ENCODE results near the gene PRKG2.

PRKG2 gene

GRCh38 chr4:81085979-81086378, 129.0 kb downstream of the PRKG2 start:
- no peak for DNase-seq

GRCh38 chr4:81085291-81085690, 129.7 kb downstream of the PRKG2 start:
- DNase-seq: no peak

GRCh38 chr4:81084634-81085033, 130.4 kb downstream of the PRKG2 start:
- DNase-seq: no peak

GRCh38 chr4:81084029-81084428, 131.0 kb downstream of the PRKG2 start:
- DNase-seq: no peak

GRCh38 chr4:81081156-81081555, 133.9 kb downstream of the PRKG2 start:
- DNase-seq: no peak

- no peak for DNase-seq
Measured at GRCh38 chr4:81071013-81071412, 144.0 kb downstream of the PRKG2 start.

- DNase-seq: peak; percentile 4
Measured at GRCh38 chr4:81069706-81070331, 145.2 kb downstream of the PRKG2 start.

- DNase-seq: no peak
Measured at GRCh38 chr4:81065446-81065845, 149.6 kb downstream of the PRKG2 start.

GRCh38 chr4:81062001-81062400, 153.0 kb downstream of the PRKG2 start:
- no peak for DNase-seq

- no peak for DNase-seq
Measured at GRCh38 chr4:81061344-81061730, 153.7 kb downstream of the PRKG2 start.

- DNase-seq: no peak
Measured at GRCh38 chr4:81060587-81061343, 154.3 kb downstream of the PRKG2 start.

- DNase-seq: no peak
Measured at GRCh38 chr4:81058621-81059020, 156.4 kb downstream of the PRKG2 start.

- DNase-seq: no peak
Measured at GRCh38 chr4:81052119-81053068, 162.6 kb downstream of the PRKG2 start.

GRCh38 chr4:81049907-81050306, 165.1 kb downstream of the PRKG2 start:
- no peak for DNase-seq

GRCh38 chr4:81049330-81049729, 165.7 kb downstream of the PRKG2 start:
- DNase-seq: no peak

GRCh38 chr4:81042578-81043365, 172.2 kb downstream of the PRKG2 start:
- no peak for DNase-seq

GRCh38 chr4:81040012-81040659, 174.9 kb downstream of the PRKG2 start:
- DNase-seq: no peak

- no peak for DNase-seq
Measured at GRCh38 chr4:81039351-81039972, 175.6 kb downstream of the PRKG2 start.

GRCh38 chr4:81038636-81039350, 176.2 kb downstream of the PRKG2 start:
- DNase-seq: no peak
